ENCODE results near the gene PTCH1.

PTCH1 gene

DNA sequence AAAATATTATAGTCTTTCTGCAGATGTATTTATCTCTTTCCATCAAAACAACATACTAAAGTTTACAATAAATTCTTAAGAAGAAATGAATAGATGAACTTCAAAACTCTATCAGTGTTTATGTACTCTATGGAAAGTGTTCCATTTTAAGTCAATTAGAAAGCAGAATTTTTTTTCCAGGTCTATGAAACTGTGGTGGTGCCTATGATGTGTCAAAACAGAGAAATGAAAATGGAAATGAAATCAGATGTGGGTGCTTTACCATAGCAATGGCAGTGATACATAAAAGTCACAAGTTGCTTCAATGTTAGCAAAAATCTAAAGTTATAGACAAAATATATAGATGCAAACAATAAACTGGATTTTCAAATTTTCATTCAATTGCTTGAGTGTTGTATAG, 97.3 kb downstream of the PTCH1 start:
- H3K4me3 ChIP-seq (replicated peaks in 1 of 2; ENCODE audit: low read depth in 2 of 2, low read length in 2 of 2): no peak overlapping the region
- DNase-seq (ENCODE audit: low read depth in 2 of 2): no peak
- TF ChIP-seq, protein P1, sequence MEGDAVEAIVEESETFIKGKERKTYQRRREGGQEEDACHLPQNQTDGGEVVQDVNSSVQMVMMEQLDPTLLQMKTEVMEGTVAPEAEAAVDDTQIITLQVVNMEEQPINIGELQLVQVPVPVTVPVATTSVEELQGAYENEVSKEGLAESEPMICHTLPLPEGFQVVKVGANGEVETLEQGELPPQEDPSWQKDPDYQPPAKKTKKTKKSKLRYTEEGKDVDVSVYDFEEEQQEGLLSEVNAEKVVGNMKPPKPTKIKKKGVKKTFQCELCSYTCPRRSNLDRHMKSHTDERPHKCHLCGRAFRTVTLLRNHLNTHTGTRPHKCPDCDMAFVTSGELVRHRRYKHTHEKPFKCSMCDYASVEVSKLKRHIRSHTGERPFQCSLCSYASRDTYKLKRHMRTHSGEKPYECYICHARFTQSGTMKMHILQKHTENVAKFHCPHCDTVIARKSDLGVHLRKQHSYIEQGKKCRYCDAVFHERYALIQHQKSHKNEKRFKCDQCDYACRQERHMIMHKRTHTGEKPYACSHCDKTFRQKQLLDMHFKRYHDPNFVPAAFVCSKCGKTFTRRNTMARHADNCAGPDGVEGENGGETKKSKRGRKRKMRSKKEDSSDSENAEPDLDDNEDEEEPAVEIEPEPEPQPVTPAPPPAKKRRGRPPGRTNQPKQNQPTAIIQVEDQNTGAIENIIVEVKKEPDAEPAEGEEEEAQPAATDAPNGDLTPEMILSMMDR (IDR thresholded peaks at IDR 0.05; ENCODE audit: low read depth, low read length): no peak

DNA sequence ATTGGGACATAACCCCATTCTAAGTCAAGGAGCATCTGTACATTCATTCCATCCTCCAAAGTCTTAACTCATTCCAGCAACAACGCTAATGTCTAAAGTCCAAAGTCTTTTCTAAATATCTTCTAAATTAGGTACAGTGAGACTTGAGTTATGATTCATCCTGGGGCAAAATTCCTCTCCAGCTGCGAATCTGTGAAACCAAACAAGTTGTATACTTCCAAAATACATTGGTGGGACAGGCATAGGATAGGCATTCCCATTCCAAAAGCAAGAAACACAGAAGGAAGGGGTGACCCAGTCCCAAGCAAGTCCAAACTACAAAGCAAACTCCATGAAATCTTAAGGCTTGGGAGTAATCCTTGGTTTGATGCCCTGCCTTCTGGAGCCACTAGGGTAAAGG, 101.6 kb downstream of the PTCH1 start:
- DNase-seq (ENCODE audit: low read depth in 2 of 2): no peak
- H3K4me3 ChIP-seq (replicated peaks in 1 of 2; ENCODE audit: low read depth in 2 of 2, low read length in 2 of 2): no peak overlapping the region
- TF ChIP-seq, protein P1 (IDR thresholded peaks at IDR 0.05; ENCODE audit: low read depth, low read length): no peak

DNA sequence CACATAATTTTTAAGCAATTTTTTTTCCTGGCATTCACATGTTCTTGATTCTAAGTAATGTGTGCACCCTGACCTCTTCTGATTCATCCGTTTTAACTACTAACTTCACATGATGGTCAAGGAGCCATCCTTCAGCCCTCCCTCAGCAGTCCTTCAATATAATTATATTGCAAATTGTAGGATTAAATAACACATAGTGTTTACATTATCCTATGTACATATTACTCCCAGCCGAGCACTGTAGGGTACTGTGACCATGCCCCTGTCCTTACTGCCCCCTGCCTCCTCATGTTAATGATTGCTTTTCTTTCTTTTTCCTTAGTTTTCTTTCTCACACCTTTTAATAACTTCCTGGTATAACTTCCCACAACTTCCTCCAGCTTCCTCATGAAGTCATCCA, 103.0 kb downstream of the PTCH1 start:
- no peak overlapping the region for H3K4me3 ChIP-seq (replicated peaks in 1 of 2; ENCODE audit: low read depth in 2 of 2, low read length in 2 of 2)
- TF ChIP-seq, protein P1 (IDR thresholded peaks at IDR 0.05; ENCODE audit: low read depth, low read length): no peak
- no peak for DNase-seq (ENCODE audit: low read depth in 2 of 2)

DNA sequence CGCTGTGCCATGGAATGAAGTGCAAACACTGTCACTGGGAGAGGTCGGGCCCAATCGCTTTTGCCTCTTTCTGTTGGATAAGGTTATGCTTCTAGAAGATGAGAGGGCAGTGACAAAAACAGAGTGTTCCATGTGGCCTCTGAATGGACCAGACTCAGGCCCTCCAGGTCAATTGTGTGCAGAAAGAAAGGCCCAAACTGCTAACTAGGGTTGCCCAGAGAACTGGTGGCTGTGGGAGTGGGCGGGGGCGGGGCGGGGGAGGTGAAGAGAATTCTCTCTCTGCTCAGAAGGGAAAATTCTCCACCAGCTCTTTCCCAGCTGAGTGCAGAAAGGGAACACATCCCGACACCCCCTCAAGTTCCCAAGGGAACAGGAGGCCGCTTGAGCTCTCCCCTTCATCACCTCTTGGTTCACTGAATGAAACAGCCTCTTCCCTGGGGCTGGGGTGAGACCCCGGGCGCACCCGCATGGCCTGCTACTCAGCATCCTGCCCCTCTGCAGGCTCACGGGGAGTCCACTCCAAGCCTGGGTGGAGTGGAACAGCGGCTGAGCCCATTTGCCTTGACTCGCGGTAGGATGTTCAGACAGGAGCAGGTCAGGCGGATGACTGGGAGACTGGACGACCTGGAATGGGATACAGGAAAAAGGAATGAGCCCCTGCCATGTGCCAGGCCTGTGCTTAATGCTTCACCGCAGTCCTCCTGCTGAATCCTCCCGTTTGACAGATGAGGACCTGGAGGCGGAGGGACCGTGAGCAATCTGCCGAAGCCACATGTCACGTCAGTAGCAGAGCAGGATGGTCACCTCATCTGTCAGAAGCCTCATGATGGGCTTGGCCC, 105.5 kb downstream of the PTCH1 start:
- H3K4me3 ChIP-seq (replicated peaks in 1 of 2; ENCODE audit: low read depth in 2 of 2, low read length in 2 of 2): no peak overlapping the region
- no peak for DNase-seq (ENCODE audit: low read depth in 2 of 2)
- TF ChIP-seq, protein P1 (IDR thresholded peaks at IDR 0.05; ENCODE audit: low read depth, low read length): no peak

DNA sequence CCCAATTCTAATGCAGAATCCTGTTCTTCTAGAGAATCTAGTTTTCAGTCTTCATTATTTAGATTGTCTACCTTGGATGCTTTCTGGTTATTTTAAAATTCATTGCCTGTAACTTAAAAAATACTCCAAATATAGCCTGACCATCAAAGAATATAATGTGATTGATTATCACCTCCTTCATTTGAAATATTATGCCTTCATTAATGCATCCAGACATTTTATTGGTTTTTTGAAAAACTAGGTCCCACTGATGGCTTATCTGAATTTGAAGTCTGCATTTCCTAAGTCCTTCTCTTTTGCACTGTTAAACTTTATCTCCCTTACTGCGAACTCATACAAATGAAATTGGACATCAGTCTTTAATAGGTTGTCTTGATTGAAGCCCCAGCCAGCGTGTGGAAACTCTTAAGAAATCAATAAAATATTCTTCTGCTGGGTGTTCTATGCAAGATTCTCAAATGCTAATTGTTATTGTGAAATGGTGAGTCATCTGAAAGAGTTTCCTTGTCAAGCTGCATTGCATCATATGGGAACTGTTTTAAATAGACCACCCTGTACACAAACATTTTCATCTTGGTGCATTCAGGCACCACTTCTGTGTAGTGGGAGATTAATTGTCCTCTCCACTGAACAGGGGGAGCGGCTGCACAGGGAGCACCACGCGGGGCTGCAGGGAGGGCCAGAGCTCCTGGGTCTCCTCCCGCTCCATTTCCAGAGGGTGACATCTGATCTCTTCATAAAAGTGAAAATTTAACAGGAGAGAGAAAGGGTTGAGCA, 106.9 kb downstream of the PTCH1 start:
- TF ChIP-seq, protein P1 (IDR thresholded peaks at IDR 0.05; ENCODE audit: low read depth, low read length): no peak
- no peak overlapping the region for H3K4me3 ChIP-seq (replicated peaks in 1 of 2; ENCODE audit: low read depth in 2 of 2, low read length in 2 of 2)
- peak; percentile 81 to 88 for DNase-seq (ENCODE audit: low read depth in 2 of 2)

DNA sequence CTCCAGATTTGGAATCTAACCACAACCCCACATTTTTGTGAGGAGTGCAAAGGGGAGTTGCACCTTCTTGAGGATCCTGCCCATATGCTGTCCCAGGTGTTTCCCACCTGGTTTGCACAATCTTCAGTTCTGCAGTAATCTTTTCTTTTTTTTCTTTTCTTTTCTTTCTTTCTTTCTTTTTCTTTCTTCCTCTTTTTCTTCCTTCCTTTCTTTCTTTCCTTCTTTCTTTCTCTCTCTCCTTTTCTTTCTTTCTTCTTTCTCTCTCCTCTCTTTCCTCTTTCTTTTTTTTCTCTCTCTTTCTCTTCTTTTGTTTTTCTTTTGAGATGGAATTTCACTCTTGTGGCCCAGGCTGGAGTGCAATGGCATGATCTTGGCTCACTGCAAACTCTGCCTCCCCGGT, 109.2 kb downstream of the PTCH1 start:
- DNase-seq (ENCODE audit: low read depth in 2 of 2): no peak
- TF ChIP-seq, protein P1 (IDR thresholded peaks at IDR 0.05; ENCODE audit: low read depth, low read length): no peak
- no peak overlapping the region for H3K4me3 ChIP-seq (replicated peaks in 1 of 2; ENCODE audit: low read depth in 2 of 2, low read length in 2 of 2)
